Neural cell (in vitro differentiated cells): ENCODE results near the gene AICDA. TPM values are rescaled to one million over a fixed set of nuclear protein-coding genes. Genes with fewer than 3 reads are reported as not detected.

Experiments
- H2AFZ ChIP-seq: fragments of 200-600, 300-800 bp; sonication (generic), shearing (Covaris generic); 2 replicates; pipeline ENCODE4 v1.6.0; 2014; ENCODE audit warnings: low read depth, mild to moderate bottlenecking, antibody characterized with exemption, low read length, moderate library complexity
- H3F3A ChIP-seq: fragments of 200-600 bp; shearing (Covaris generic); 2 replicates; pipeline ENCODE4 v1.6.1; 2016; ENCODE audit warnings: mild to moderate bottlenecking, moderate library complexity, mixed read lengths, antibody characterized with exemption, low read length; ENCODE audit not compliant: insufficient read depth, poor library complexity, severe bottlenecking
- H3K27ac ChIP-seq: fragments of 200-600, 300-800 bp; sonication (generic), shearing (Covaris generic); 2 replicates; pipeline ENCODE4 v1.5.1; 2014; ENCODE audit warnings: mild to moderate bottlenecking, low read length, moderate library complexity
- H3K27me3 ChIP-seq: fragments of 300-800, 200-600 bp; sonication (generic), shearing (Covaris generic); 2 replicates; pipeline ENCODE4 v1.6.0; 2014; ENCODE audit warnings: mild to moderate bottlenecking, low read depth, low read length, moderate library complexity; ENCODE audit not compliant: insufficient read depth
- H3K36me3 ChIP-seq: fragments of 300-800, 200-600 bp; sonication (generic), shearing (Covaris generic); 2 replicates; pipeline ENCODE4 v1.5.1; 2014; ENCODE audit warnings: mild to moderate bottlenecking, antibody characterized with exemption, low read length, moderate library complexity; ENCODE audit not compliant: insufficient read depth
- H3K4me2 ChIP-seq: fragments of 300-800, 200-600 bp; sonication (generic), shearing (Covaris generic); 2 replicates; pipeline ENCODE4 v1.6.0; 2014; ENCODE audit warnings: mild to moderate bottlenecking, low read length
- H3K4me3 ChIP-seq: fragments of 300-800, 200-600 bp; sonication (generic), shearing (Covaris generic); 2 replicates; pipeline ENCODE4 v1.5.1; 2014; ENCODE audit warnings: mild to moderate bottlenecking, low read length, moderate library complexity
- H3K79me2 ChIP-seq: fragments of 200-600 bp; shearing (Covaris generic); replicated peaks from 2 replicates; pipeline ENCODE4 v1.6.0; 2014; ENCODE audit warnings: mild to moderate bottlenecking, low read length, moderate library complexity; ENCODE audit not compliant: insufficient read depth
- H3K9ac ChIP-seq: fragments of 300-800, 200-600 bp; sonication (generic), shearing (Covaris generic); 2 replicates; pipeline ENCODE4 v1.6.1; 2016; ENCODE audit warnings: mild to moderate bottlenecking, low read length, mixed read lengths
- H3K9me2 ChIP-seq: fragments of 200-600 bp; shearing (Covaris generic); 2 replicates; pipeline ENCODE4 v1.6.1; 2016; ENCODE audit warnings: mild to moderate bottlenecking, low read length, mixed read lengths; ENCODE audit not compliant: insufficient read depth
- H3K9me3 ChIP-seq: fragments of 200-600, 300-800 bp; sonication (generic), shearing (Covaris generic); 2 replicates; pipeline ENCODE4 v1.6.1; 2016; ENCODE audit warnings: mild to moderate bottlenecking, mixed run types, low read length, moderate library complexity, mixed read lengths
- H4K20me1 ChIP-seq: fragments of 200-600 bp; shearing (Covaris generic); 2 replicates; pipeline ENCODE4 v1.6.1; 2016; ENCODE audit warnings: mild to moderate bottlenecking, mixed run types; ENCODE audit not compliant: insufficient read depth
- CTCF ChIP-seq: fragments of 450-650 bp; IDR thresholded peaks from 2 replicates; pipeline ENCODE4 v1.5.1; 2014; ENCODE audit warnings: antibody characterized with exemption, mild to moderate bottlenecking, moderate library complexity; ENCODE audit not compliant: poor library complexity, severe bottlenecking
- EP300 ChIP-seq: fragments of 450-650 bp; conservative IDR thresholded peaks from 2 replicates; pipeline ENCODE4 v1.6.1; 2014; ENCODE audit warnings: antibody characterized with exemption, mild to moderate bottlenecking, moderate library complexity; ENCODE audit not compliant: poor library complexity, severe bottlenecking
- EZH2 ChIP-seq: fragments of 200-600, 300-800 bp; shearing (Covaris generic), sonication (generic); IDR thresholded peaks from 2 replicates; pipeline ENCODE4 v1.6.1; 2014; ENCODE audit warnings: antibody characterized with exemption, low read length, borderline replicate concordance, mild to moderate bottlenecking; ENCODE audit not compliant: insufficient read depth, poor library complexity, severe bottlenecking
- MXI1 ChIP-seq: fragments of 450-650 bp; conservative IDR thresholded peaks from 2 replicates; pipeline ENCODE4 v1.6.1; 2014; ENCODE audit warnings: antibody characterized with exemption, mild to moderate bottlenecking; ENCODE audit not compliant: poor library complexity, severe bottlenecking
- POLR2AphosphoS5 ChIP-seq: IDR thresholded peaks from 2 replicates; pipeline ENCODE4 v1.6.1; 2012
- REST ChIP-seq: IDR thresholded peaks from 2 replicates; pipeline ENCODE4 v1.6.1; 2012; ENCODE audit warnings: borderline replicate concordance
- SMC3 ChIP-seq: fragments of 450-650 bp; conservative IDR thresholded peaks from 2 replicates; pipeline ENCODE4 v1.6.1; 2014; ENCODE audit warnings: antibody characterized with exemption, mild to moderate bottlenecking, moderate library complexity; ENCODE audit not compliant: poor library complexity
- polyA plus RNA-seq: library from polyadenylated mRNA; depleted of rRNA; stranded (reverse); fragments of >200 nt; gene quantifications from 2 replicates; pipeline ENCODE4 v1.2.3, GENCODE V29; 2014

AICDA gene
- polyA plus RNA-seq, 1 donor from 2014 or later, result not detected

DNA sequence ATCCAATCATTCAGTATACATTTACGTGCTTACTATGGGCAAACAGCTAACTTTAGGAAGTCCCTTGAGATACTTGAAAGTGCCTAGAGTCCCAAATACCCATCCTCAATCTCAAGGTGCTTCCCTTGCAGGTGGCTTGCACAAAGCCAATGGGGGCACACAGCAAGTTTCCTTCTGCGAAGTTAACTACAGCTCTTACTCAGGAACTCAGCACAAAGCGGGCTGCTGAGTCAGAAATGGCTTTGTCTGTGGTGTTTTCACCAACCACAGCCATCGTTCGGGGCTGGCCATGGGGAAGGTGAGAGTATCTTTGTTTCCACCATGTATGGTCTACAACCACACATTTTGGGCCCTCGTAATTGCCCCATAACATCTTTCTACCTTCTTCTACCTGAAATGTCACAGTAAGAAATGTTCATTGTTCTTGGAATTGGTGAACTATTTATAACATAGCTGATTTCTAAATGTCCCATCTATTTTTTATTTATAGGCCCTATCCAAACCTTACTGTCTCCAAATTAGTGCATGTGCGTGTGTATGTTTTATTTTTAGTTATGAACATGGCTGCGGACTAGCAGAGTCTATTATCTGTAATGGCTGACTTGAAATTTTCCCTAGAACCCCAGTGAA is 36.0 kb upstream of the AICDA start:
- no peaks in the 10 kb centered on the region for H3K27me3 ChIP-seq
- no peaks in the 10 kb centered on the region for H3K9me3 ChIP-seq
- H4K20me1 ChIP-seq, result no peaks in the 10 kb centered on the region
- no peak overlapping the region for H3K4me3 ChIP-seq
- no peaks in the 10 kb centered on the region for H3K36me3 ChIP-seq
- no peak overlapping the region for H3K9ac ChIP-seq
- no peaks in the 10 kb centered on the region for H3K79me2 ChIP-seq
- no peak overlapping the region for H3K4me2 ChIP-seq
- no peak overlapping the region for H2AFZ ChIP-seq
- TF ChIP-seq MXI1 (no peak), CTCF (no peak), SMC3 (no peak), EZH2 (no peak), REST (no peak), EP300 (no peak)
- no peak overlapping the region for H3K27ac ChIP-seq
- no peaks in the 10 kb centered on the region for H3F3A ChIP-seq
- no peaks in the 10 kb centered on the region for H3K9me2 ChIP-seq

GRCh38 chr12:8647968-8648367 is 35.3 kb upstream of the AICDA start:
- Histone ChIP-seq H4K20me1 (no peaks in the 10 kb centered on the region), H3K79me2 (no peaks in the 10 kb centered on the region), H3K4me2 (no peak overlapping the region), H3K36me3 (no peaks in the 10 kb centered on the region), H2AFZ (no peak overlapping the region), H3K27ac (no peak overlapping the region), H3K4me3 (no peak overlapping the region), H3K9ac (no peak overlapping the region), H3K9me2 (no peaks in the 10 kb centered on the region), H3K9me3 (no peaks in the 10 kb centered on the region), H3K27me3 (no peaks in the 10 kb centered on the region), H3F3A (no peaks in the 10 kb centered on the region)
- TF ChIP-seq SMC3, result no peak
- TF ChIP-seq POLR2AphosphoS5, result no peak
